HG02970 (cell line): Measurements from ENCODE around the gene ASPA.

Experiments used
- ATAC-seq: cut with Tn5 transposase; IDR thresholded peaks from one replicate; pipeline ENCODE4 v1.9.1; 2021; ENCODE audit warnings: mild to moderate bottlenecking, moderate library complexity, moderate number of reproducible peaks; ENCODE audit not compliant: unreplicated experiment, low FRiP score

The ASPA gene

GRCh38 chr17:3532106-3532858, 56.5 kb downstream of the ASPA start:
- no peak for ATAC-seq

GRCh38 chr17:3532859-3533142, 57.0 kb downstream of the ASPA start:
- ATAC-seq, result no peak

- no peak for ATAC-seq
Measured at GRCh38 chr17:3533752-3534151, 58.0 kb downstream of the ASPA start.

- ATAC-seq, result no peak
Measured at GRCh38 chr17:3534881-3535252, 59.1 kb downstream of the ASPA start.

GRCh38 chr17:3535253-3535995, 59.6 kb downstream of the ASPA start:
- no peak for ATAC-seq

GRCh38 chr17:3536716-3537115, 60.9 kb downstream of the ASPA start:
- no peak for ATAC-seq

- ATAC-seq, result no peak
Measured at GRCh38 chr17:3539881-3540540, 64.2 kb downstream of the ASPA start.

GRCh38 chr17:3542410-3543088, 66.8 kb downstream of the ASPA start:
- ATAC-seq, result no peak

GRCh38 chr17:3543453-3543852, 67.7 kb downstream of the ASPA start:
- ATAC-seq, result no peak

GRCh38 chr17:3544365-3544764, 68.6 kb downstream of the ASPA start:
- no peak for ATAC-seq

- ATAC-seq, result no peak
Measured at GRCh38 chr17:3545151-3545550, 69.4 kb downstream of the ASPA start.

GRCh38 chr17:3546521-3546920, 70.7 kb downstream of the ASPA start:
- ATAC-seq, result no peak

- ATAC-seq, result no peak
Measured at GRCh38 chr17:3546997-3547396, 71.2 kb downstream of the ASPA start.

GRCh38 chr17:3547628-3548027, 71.8 kb downstream of the ASPA start:
- no peak for ATAC-seq

GRCh38 chr17:3549610-3550162, 73.9 kb downstream of the ASPA start:
- no peak for ATAC-seq

GRCh38 chr17:3551189-3551588, 75.4 kb downstream of the ASPA start:
- ATAC-seq, result no peak

GRCh38 chr17:3552916-3553315, 77.1 kb downstream of the ASPA start:
- no peak for ATAC-seq
